GM23338 (cell line): Measurements from ENCODE around the gene DVL2. TPM values are rescaled to one million over a fixed set of nuclear protein-coding genes. Genes with fewer than 3 reads are reported as not detected.

Source experiments
- ATAC-seq: fragments of 200-7000 bp; cut with Tn5 transposase; 3 replicates; pipeline ENCODE4 v1.9.1; 2020
- DNase-seq: peaks from one replicate; pipeline ENCODE4 v3.0.0-alpha.2; 2015; ENCODE audit warnings: low spot score
- H2AFZ ChIP-seq: fragments of 200-600 bp; sonication (generic); 2 replicates; pipeline ENCODE4 v1.8.0; 2016; ENCODE audit warnings: antibody characterized with exemption, mild to moderate bottlenecking, moderate library complexity
- H3F3A ChIP-seq: fragments of 200-600 bp; sonication (generic); replicated peaks from 2 replicates; pipeline ENCODE4 v1.8.0; 2017; ENCODE audit warnings: antibody characterized with exemption, mixed run types, low read depth
- H3K27ac ChIP-seq: fragments of 200-600 bp; sonication (generic); 2 replicates; pipeline ENCODE4 v1.6.1; 2016; ENCODE audit warnings: low read depth
- H3K27me3 ChIP-seq: fragments of 200-600 bp; sonication (generic); 2 replicates; pipeline ENCODE4 v1.8.0; 2016; ENCODE audit warnings: mild to moderate bottlenecking, mixed run types, moderate library complexity; ENCODE audit not compliant: insufficient read depth
- H3K36me3 ChIP-seq: fragments of 200-600 bp; sonication (generic); 2 replicates; pipeline ENCODE4 v1.8.0; 2016; ENCODE audit warnings: mild to moderate bottlenecking; ENCODE audit not compliant: insufficient read depth
- H3K4me1 ChIP-seq: fragments of 200-600 bp; sonication (generic); 2 replicates; pipeline ENCODE4 v1.8.0; 2016; ENCODE audit warnings: mild to moderate bottlenecking, moderate library complexity; ENCODE audit not compliant: insufficient read depth
- H3K4me2 ChIP-seq: fragments of 200-600 bp; sonication (generic); 2 replicates; pipeline ENCODE4 v1.7.1; 2017; ENCODE audit warnings: mixed run types
- H3K4me3 ChIP-seq: fragments of 200-600 bp; sonication (generic); 2 replicates; pipeline ENCODE4 v1.6.1; 2016; ENCODE audit warnings: mixed run types
- H3K79me2 ChIP-seq: fragments of 200-600 bp; sonication (generic); replicated peaks from 2 replicates; pipeline ENCODE4 v1.8.0; 2017; ENCODE audit warnings: mild to moderate bottlenecking; ENCODE audit not compliant: insufficient read depth
- H3K9me2 ChIP-seq: fragments of 200-600 bp; sonication (generic); 2 replicates; pipeline ENCODE4 v1.8.0; 2017; ENCODE audit not compliant: insufficient read depth
- H4K20me1 ChIP-seq: fragments of 200-600 bp; sonication (generic); replicated peaks from 2 replicates; pipeline ENCODE4 v1.8.0; 2017; ENCODE audit warnings: mild to moderate bottlenecking; ENCODE audit not compliant: insufficient read depth
- H3K27ac Mint-ChIP-seq: 2 replicates; pipeline ENCODE4 v1.8.0; 2020; ENCODE audit warnings: inconsistent platforms, mild to moderate bottlenecking, moderate library complexity, mixed read lengths
- H3K27me3 Mint-ChIP-seq: 3 replicates; pipeline ENCODE4 v1.8.0; 2022; ENCODE audit warnings: low read depth, mild to moderate bottlenecking, moderate library complexity, mixed read lengths, inconsistent platforms; ENCODE audit not compliant: insufficient read depth, poor library complexity
- H3K36me3 Mint-ChIP-seq: 3 replicates; pipeline ENCODE4 v1.8.0; 2021; ENCODE audit warnings: low read depth, mild to moderate bottlenecking, inconsistent platforms, moderate library complexity, mixed read lengths
- H3K4me1 Mint-ChIP-seq: 3 replicates; pipeline ENCODE4 v1.8.0; 2020; ENCODE audit warnings: mild to moderate bottlenecking, inconsistent platforms, mixed read lengths
- H3K4me3 Mint-ChIP-seq: 3 replicates; pipeline ENCODE4 v1.8.0; 2021; ENCODE audit warnings: moderate library complexity, mild to moderate bottlenecking, inconsistent platforms, mixed read lengths
- H3K9me3 Mint-ChIP-seq: 3 replicates; pipeline ENCODE4 v1.8.0; 2020; ENCODE audit warnings: moderate library complexity, mild to moderate bottlenecking, inconsistent platforms, mixed read lengths
- CREB1 ChIP-seq: fragments of 250-450 bp; sonication (Bioruptor Pico); IDR thresholded peaks from 2 replicates; pipeline ENCODE4 v1.5.0; 2020; ENCODE audit warnings: low read depth, mild to moderate bottlenecking, moderate library complexity
- EZH2 ChIP-seq: fragments of 200-600 bp; sonication (generic); IDR thresholded peaks from one replicate; pipeline ENCODE4 v1.8.0; 2017; ENCODE audit warnings: antibody characterized with exemption, mild to moderate bottlenecking, low read depth; ENCODE audit not compliant: unreplicated experiment
- EZH2phosphoT487 ChIP-seq: fragments of 200-600 bp; sonication (generic); IDR thresholded peaks from one replicate; pipeline ENCODE4 v1.8.1; 2018; ENCODE audit warnings: antibody characterized with exemption; ENCODE audit not compliant: unreplicated experiment
- JUNB ChIP-seq: IDR thresholded peaks from one replicate; pipeline ENCODE4 v1.6.1; 2016; ENCODE audit warnings: antibody characterized with exemption; ENCODE audit not compliant: unreplicated experiment
- NANOG ChIP-seq: IDR thresholded peaks from 2 replicates; pipeline ENCODE4 v1.6.1; 2016; ENCODE audit warnings: antibody characterized with exemption, borderline replicate concordance
- POLR2AphosphoS5 ChIP-seq: IDR thresholded peaks from 2 replicates; pipeline ENCODE4 v1.6.1; 2016; ENCODE audit warnings: antibody characterized with exemption, low read depth
- STAT1 ChIP-seq: IDR thresholded peaks from one replicate; pipeline ENCODE4 v1.6.1; 2016; ENCODE audit warnings: antibody characterized with exemption; ENCODE audit not compliant: unreplicated experiment
- ZNF114 ChIP-seq: fragments of 250-450 bp; sonication (Bioruptor Pico); IDR thresholded peaks from 2 replicates; pipeline ENCODE4 v1.5.0; 2020; ENCODE audit warnings: mild to moderate bottlenecking, moderate library complexity
- ZNF331 ChIP-seq: fragments of 250-450 bp; sonication (Bioruptor Pico); IDR thresholded peaks from 2 replicates; pipeline ENCODE4 v1.5.0; 2020; ENCODE audit warnings: low read depth, mild to moderate bottlenecking, moderate library complexity
- polyA plus RNA-seq: library from polyadenylated mRNA; unstranded; fragments of >200 nt; fragmentation: Nextera tagmentation; extraction: Ambion mirVana; gene quantifications from 2 replicates; pipeline ENCODE4 v1.2.1, GENCODE V29; 2016
- total RNA-seq: library from RNA; depleted of rRNA; stranded (reverse); fragments of >200 nt; shearing (Covaris generic); gene quantifications from 2 replicates; pipeline ENCODE4 v1.2.3, GENCODE V29; 2014
- TF ChIP-seq, protein P1 (sequence below), 2 experiments: fragments of 200-600 bp in 1 of 2; sonication (generic) in 1 of 2; conservative IDR thresholded peaks; 2 replicates each; pipeline versions ENCODE4 v1.5.1 to v1.6.1; 2016 to 2017; ENCODE audit warnings: antibody characterized with exemption in 2 of 2, low read depth in 2 of 2, mild to moderate bottlenecking in 2 of 2, moderate library complexity in 1 of 2
- TF ChIP-seq, protein P2 (sequence below): IDR thresholded peaks from one replicate; pipeline ENCODE4 v1.6.1; 2018; ENCODE audit warnings: antibody characterized with exemption; ENCODE audit not compliant: unreplicated experiment
- TF ChIP-seq, protein P3 (sequence below): IDR thresholded peaks from 2 replicates; pipeline ENCODE4 v1.6.1; 2016; ENCODE audit warnings: antibody characterized with exemption

Gene DVL2
- total and polyA plus RNA-seq, 2 experiments from 2014 or later = 19.7 to 80.6 TPM

DNA sequence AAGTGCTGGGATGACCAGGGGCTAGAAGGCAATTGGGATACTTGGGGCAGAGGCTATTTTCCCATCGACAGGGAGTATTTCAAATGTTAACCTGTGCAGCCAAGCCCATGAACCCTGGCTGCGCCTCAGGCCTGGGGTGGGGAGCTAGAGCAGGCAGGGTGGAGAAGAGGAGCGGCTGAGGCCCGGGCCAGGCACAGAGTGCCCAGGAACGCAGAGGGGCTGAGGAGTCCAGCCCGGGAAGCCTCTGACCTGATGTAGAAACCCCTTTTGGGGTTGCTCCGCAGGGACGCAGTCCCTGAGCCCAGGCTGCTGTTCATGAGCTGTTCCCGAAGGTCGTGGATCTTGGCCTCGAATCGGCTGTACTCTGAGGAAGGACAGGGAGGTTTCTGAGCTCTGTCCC, 38.3 kb downstream of the DVL2 start:
- Histone ChIP-seq H2AFZ (no peak overlapping the region), H3K4me1 (no peaks in the 10 kb centered on the region; the same call in 1 of the 2 replicates), H3K27ac (no peak overlapping the region), H4K20me1 (0 out of 2 replicates have a peak, but pooled peaks cover 4% of the 10 kb centered on the region), H3K27me3 (no peaks in the 10 kb centered on the region), H3K4me2 (no peak overlapping the region), H3K36me3 (no peaks in the 10 kb centered on the region; the same call in 1 of the 2 replicates), H3K4me3 (no peak overlapping the region), H3F3A (no peaks in the 10 kb centered on the region), H3K79me2 (no peaks in the 10 kb centered on the region), H3K9me2 (no peaks in the 10 kb centered on the region)
- no peak overlapping the region for H3K27ac Mint-ChIP-seq
- H3K9me3 Mint-ChIP-seq = no peaks in the 10 kb centered on the region
- no peak for DNase-seq
- H3K27me3 Mint-ChIP-seq = peaks cover 8% of the 10 kb centered on the region
- no peak overlapping the region for H3K4me3 Mint-ChIP-seq
- peaks cover 2% of the 10 kb centered on the region; the same call in 1 of the 3 replicates for H3K4me1 Mint-ChIP-seq
- H3K36me3 Mint-ChIP-seq = peaks cover 65% of the 10 kb centered on the region
- ATAC-seq = no peak
- TF ChIP-seq, protein P1, sequence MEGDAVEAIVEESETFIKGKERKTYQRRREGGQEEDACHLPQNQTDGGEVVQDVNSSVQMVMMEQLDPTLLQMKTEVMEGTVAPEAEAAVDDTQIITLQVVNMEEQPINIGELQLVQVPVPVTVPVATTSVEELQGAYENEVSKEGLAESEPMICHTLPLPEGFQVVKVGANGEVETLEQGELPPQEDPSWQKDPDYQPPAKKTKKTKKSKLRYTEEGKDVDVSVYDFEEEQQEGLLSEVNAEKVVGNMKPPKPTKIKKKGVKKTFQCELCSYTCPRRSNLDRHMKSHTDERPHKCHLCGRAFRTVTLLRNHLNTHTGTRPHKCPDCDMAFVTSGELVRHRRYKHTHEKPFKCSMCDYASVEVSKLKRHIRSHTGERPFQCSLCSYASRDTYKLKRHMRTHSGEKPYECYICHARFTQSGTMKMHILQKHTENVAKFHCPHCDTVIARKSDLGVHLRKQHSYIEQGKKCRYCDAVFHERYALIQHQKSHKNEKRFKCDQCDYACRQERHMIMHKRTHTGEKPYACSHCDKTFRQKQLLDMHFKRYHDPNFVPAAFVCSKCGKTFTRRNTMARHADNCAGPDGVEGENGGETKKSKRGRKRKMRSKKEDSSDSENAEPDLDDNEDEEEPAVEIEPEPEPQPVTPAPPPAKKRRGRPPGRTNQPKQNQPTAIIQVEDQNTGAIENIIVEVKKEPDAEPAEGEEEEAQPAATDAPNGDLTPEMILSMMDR (conservative IDR thresholded peaks at IDR 0.05; ENCODE audit: low read depth in 2 of 2) = no peak
- TF ChIP-seq ZNF331 = no peak
- no peak for TF ChIP-seq POLR2AphosphoS5

DNA sequence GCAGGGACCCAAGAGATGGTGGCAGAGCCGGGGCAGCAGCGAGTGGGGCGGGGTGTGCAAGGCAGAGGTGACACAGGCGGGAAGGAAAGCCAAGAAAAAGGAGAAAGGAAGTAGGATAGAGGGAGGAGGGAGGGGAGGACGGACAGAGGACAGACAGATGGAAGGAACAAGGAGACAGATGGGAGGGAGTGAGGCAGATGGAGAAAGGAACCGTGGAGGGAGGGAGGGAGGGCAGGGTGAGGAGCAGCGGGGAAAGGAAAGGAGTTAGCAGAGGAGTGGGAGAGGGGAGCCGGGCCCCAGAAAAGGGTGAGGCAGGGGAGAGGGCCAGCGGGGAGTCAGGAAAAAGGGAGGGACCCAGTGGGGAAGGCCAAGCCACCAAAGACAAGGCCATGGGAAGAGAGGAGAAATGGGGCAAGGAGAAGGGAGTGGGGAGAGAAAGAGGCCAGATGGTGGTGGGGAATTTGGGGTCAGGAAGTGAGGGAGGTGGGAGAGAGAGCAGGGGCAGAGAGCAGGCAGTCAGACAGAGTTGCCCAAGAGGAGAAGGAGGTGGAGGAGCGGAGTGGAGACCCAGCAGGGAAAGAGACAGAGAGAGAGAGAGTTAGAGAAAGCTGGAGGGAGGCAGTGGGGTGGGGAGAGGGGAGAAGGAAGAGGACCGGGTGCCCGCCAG, 41.9 kb downstream of the DVL2 start:
- no peak overlapping the region for H3K27ac ChIP-seq
- no peak overlapping the region for H3K4me2 ChIP-seq
- no peak for ATAC-seq
- H3K4me1 ChIP-seq = no peaks in the 10 kb centered on the region; the same call in 1 of the 2 replicates
- peaks cover 2% of the 10 kb centered on the region; the same call in 1 of the 3 replicates for H3K4me1 Mint-ChIP-seq
- no peak overlapping the region for H3K4me3 ChIP-seq
- no peaks in the 10 kb centered on the region for H3K9me3 Mint-ChIP-seq
- peaks cover 65% of the 10 kb centered on the region for H3K36me3 Mint-ChIP-seq
- no peaks in the 10 kb centered on the region; the same call in 1 of the 2 replicates for H3K36me3 ChIP-seq
- no peaks in the 10 kb centered on the region for H3F3A ChIP-seq
- H3K27ac Mint-ChIP-seq = peak overlapping the region; percentile 30; the same call in 1 of the 2 replicates
- no peak for TF ChIP-seq EZH2phosphoT487
- no peak for TF ChIP-seq ZNF331
- TF ChIP-seq CREB1 = no peak
- TF ChIP-seq, protein P2, sequence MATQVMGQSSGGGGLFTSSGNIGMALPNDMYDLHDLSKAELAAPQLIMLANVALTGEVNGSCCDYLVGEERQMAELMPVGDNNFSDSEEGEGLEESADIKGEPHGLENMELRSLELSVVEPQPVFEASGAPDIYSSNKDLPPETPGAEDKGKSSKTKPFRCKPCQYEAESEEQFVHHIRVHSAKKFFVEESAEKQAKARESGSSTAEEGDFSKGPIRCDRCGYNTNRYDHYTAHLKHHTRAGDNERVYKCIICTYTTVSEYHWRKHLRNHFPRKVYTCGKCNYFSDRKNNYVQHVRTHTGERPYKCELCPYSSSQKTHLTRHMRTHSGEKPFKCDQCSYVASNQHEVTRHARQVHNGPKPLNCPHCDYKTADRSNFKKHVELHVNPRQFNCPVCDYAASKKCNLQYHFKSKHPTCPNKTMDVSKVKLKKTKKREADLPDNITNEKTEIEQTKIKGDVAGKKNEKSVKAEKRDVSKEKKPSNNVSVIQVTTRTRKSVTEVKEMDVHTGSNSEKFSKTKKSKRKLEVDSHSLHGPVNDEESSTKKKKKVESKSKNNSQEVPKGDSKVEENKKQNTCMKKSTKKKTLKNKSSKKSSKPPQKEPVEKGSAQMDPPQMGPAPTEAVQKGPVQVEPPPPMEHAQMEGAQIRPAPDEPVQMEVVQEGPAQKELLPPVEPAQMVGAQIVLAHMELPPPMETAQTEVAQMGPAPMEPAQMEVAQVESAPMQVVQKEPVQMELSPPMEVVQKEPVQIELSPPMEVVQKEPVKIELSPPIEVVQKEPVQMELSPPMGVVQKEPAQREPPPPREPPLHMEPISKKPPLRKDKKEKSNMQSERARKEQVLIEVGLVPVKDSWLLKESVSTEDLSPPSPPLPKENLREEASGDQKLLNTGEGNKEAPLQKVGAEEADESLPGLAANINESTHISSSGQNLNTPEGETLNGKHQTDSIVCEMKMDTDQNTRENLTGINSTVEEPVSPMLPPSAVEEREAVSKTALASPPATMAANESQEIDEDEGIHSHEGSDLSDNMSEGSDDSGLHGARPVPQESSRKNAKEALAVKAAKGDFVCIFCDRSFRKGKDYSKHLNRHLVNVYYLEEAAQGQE = no peak
- TF ChIP-seq, protein P1 (conservative IDR thresholded peaks at IDR 0.05; ENCODE audit: low read depth in 2 of 2) = no peak
- TF ChIP-seq, protein P3, sequence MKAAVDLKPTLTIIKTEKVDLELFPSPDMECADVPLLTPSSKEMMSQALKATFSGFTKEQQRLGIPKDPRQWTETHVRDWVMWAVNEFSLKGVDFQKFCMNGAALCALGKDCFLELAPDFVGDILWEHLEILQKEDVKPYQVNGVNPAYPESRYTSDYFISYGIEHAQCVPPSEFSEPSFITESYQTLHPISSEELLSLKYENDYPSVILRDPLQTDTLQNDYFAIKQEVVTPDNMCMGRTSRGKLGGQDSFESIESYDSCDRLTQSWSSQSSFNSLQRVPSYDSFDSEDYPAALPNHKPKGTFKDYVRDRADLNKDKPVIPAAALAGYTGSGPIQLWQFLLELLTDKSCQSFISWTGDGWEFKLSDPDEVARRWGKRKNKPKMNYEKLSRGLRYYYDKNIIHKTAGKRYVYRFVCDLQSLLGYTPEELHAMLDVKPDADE = no peak
- TF ChIP-seq JUNB = no peak
- TF ChIP-seq STAT1 = no peak
- TF ChIP-seq NANOG = no peak
- TF ChIP-seq EZH2 = no peak
- TF ChIP-seq POLR2AphosphoS5 = no peak
- TF ChIP-seq ZNF114 (CRISPR knock-in tag) = no peak
- peaks cover 4% of the 10 kb centered on the region for H4K20me1 ChIP-seq
- H3K27me3 ChIP-seq = no peaks in the 10 kb centered on the region
- DNase-seq = no peak
- H2AFZ ChIP-seq = no peak overlapping the region
- no peaks in the 10 kb centered on the region for H3K79me2 ChIP-seq
- no peak overlapping the region for H3K4me3 Mint-ChIP-seq
- peaks cover 11% of the 10 kb centered on the region for H3K27me3 Mint-ChIP-seq
- no peaks in the 10 kb centered on the region for H3K9me2 ChIP-seq
